Subcutaneous abdominal adipose tissue (tissue), 5 donors: ENCODE measurements around the gene MEGF8.

Experiments
- H3K27ac ChIP-seq: one replicate; pipeline ENCODE4 v1.7.0; 2013; ENCODE audit warnings: low read depth, mild to moderate bottlenecking, inconsistent platforms, low read length, moderate library complexity
- H3K27me3 ChIP-seq, 5 donors: one replicate each; pipeline ENCODE4 v1.7.0; 2013; ENCODE audit warnings: low read length in 5 of 5, inconsistent platforms in 1 of 5; ENCODE audit not compliant: control insufficient read depth in 5 of 5, insufficient read depth in 4 of 5
- H3K36me3 ChIP-seq, 5 donors: one replicate each; pipeline ENCODE4 v1.7.0; 2013; ENCODE audit warnings: low read length in 5 of 5; ENCODE audit not compliant: control insufficient read depth in 5 of 5, insufficient read depth in 5 of 5
- H3K4me1 ChIP-seq, 5 donors: one replicate each; pipeline ENCODE4 v1.7.0; 2013; ENCODE audit warnings: low read length in 5 of 5, mild to moderate bottlenecking in 3 of 5, moderate library complexity in 1 of 5; ENCODE audit not compliant: control insufficient read depth in 5 of 5, insufficient read depth in 5 of 5
- H3K4me3 ChIP-seq, 5 donors: one replicate each; pipeline ENCODE4 v1.7.0; 2013; ENCODE audit warnings: low read length in 5 of 5, low read depth in 1 of 5
- H3K9ac ChIP-seq, 5 donors: one replicate each; pipeline ENCODE4 v1.7.0; 2013; ENCODE audit warnings: low read length in 5 of 5, mild to moderate bottlenecking in 4 of 5, moderate library complexity in 3 of 5
- H3K9me3 ChIP-seq, 5 donors: one replicate each; pipeline ENCODE4 v1.7.0; 2013; ENCODE audit warnings: low read length in 5 of 5; ENCODE audit not compliant: control insufficient read depth in 5 of 5
- donor health status: healthy.
- donor health status: healthy.
- donor health status: healthy.
- donor health status: healthy.
- donor health status: healthy.

MEGF8 gene

DNA sequence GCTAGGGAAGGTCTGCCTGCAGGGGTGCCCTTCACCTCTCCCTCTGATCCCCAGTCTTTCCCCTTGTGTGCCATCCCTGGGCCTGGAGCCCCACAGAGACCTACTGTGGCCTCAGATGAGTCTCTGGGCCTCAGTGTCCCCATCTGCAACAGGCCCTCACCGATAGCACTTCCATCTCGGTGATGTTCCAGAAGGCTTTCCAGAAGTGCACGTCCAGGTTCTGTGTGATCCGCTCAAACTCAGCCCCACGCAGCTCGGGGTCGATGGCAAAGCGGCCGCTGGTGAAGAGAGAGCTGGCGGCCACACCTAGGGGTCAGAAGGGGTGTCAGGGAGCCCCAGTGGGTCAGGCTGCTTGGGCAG is 82.4 kb downstream of the MEGF8 start:
- Histone ChIP-seq H3K9me3 (no peaks in the 10 kb centered on the region), H3K27ac (peak overlapping the region; percentile 100), H3K9ac (peak overlapping the region in 4 of 5 donors; percentile 3 to 96 (median 81)), H3K36me3 (peaks cover 0 to 78% (median 71%) of the 10 kb centered on the region in 5 donors), H3K27me3 (no peaks in the 10 kb centered on the region), H3K4me1 (peaks cover 9 to 87% (median 81%) of the 10 kb centered on the region in 5 donors), H3K4me3 (peak overlapping the region; percentile 68 to 94 (median 79))

DNA sequence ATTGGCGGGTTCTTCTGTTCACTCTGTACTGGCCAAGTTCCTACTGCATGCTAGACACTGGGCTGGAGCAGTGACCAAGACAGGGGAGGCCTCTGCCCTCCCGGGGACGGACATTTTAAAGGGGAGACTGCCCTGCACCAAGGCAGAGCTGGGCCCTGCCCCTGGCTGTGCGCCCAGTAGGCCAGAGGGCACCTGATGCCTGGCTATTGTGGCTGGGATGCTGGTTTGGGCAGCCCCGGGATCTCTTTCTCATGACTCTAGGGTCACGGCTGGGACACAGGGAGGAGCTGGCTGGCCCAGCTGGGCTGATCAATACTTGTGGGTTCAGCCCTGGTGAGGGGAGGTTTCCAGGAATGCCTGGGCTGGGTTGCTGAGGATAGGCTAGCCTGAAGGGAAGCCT is 84.0 kb downstream of the MEGF8 start:
- Histone ChIP-seq H3K36me3 (peaks cover 0 to 69% (median 66%) of the 10 kb centered on the region in 5 donors), H3K9me3 (no peaks in the 10 kb centered on the region), H3K4me3 (peak overlapping the region; percentile 68 to 94 (median 79)), H3K4me1 (peaks cover 10 to 98% (median 84%) of the 10 kb centered on the region in 5 donors), H3K9ac (peak overlapping the region; percentile 68 to 96 (median 78)), H3K27me3 (no peaks in the 10 kb centered on the region), H3K27ac (peak overlapping the region; percentile 100)

DNA sequence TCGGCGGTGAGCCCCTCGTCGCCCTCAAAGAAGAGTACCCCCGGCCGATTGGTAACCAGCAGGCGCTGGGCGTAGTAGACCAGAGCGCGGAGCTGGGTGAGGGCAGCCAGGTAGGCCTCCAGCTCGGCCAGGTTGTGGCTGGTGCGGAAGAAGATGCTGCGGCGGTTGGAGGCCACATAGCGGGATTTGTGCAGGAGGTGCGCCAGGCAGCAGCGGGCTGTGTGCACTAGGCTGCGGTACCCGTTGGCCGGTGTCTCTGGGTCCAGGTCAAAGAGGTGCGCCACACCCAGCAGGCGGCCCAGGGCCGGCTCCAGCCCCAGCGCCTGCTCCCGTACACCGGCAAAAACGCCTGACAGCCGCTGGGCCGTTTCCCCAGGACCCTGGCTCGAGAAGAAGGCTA is 84.9 kb downstream of the MEGF8 start:
- Histone ChIP-seq H3K4me1 (peaks cover 10 to 93% (median 77%) of the 10 kb centered on the region in 5 donors), H3K9me3 (no peaks in the 10 kb centered on the region), H3K9ac (peak overlapping the region; percentile 68 to 96 (median 78)), H3K4me3 (peak overlapping the region; percentile 68 to 94 (median 79)), H3K36me3 (peaks cover 0 to 63% (median 58%) of the 10 kb centered on the region in 5 donors), H3K27me3 (no peaks in the 10 kb centered on the region), H3K27ac (peak overlapping the region; percentile 100)

DNA sequence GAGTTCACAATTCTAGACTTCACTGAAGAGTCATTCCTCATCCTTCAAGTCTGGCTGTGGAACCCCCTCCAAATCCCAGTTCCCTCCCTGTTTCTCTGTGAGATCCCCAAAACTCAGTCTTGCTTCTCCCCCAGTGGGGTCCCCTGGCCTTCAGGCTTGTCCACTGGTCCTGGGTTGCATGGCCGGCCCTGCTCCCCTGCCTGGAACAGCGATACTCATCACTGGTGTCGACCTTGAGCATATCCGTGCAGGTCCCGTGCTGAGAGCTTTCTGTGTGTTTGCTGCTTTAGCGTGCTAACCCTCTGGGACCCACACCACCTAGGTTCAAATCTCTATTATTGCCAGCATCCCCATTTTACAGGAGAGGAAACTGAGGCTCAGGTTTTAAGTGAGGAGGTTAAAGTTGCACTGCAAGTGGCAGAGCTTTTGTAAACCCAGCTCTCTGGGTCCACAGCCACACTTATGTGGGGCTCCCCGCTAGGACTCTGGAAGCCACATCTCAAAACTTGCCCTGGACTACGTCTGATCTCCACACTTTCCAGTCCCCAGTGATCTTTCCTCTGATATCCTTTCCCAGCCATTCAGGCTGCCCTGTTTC is 86.2 kb downstream of the MEGF8 start:
- H3K36me3 ChIP-seq: peaks cover 0 to 50% (median 45%) of the 10 kb centered on the region in 5 donors
- H3K27me3 ChIP-seq: no peaks in the 10 kb centered on the region
- peak overlapping the region; percentile 100 for H3K27ac ChIP-seq
- peak overlapping the region; percentile 68 to 94 (median 79) for H3K4me3 ChIP-seq
- H3K9me3 ChIP-seq: no peaks in the 10 kb centered on the region
- peak overlapping the region; percentile 68 to 96 (median 78) for H3K9ac ChIP-seq
- peaks cover 9 to 83% (median 66%) of the 10 kb centered on the region in 5 donors for H3K4me1 ChIP-seq

DNA sequence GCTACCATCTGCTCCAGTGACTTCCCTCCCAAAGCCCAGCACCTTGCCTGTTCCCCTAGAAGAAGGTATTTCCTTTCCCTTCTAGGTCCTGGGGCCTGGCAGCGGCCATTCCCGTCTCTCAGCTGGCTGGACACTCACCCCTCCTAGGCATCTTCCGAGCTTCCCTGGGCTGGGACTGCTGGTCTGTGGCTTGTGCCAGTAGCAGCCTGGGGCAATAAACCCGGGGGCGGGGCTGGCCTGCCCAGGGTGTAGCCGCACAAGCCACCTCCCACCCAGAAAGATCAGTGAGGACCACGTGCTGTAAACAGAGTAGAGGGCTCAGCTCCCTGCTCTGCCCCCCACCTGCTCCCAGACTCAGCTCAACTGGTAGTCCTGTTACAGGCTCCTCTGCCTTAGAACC is 86.8 kb downstream of the MEGF8 start:
- Histone ChIP-seq H3K27me3 (no peaks in the 10 kb centered on the region), H3K27ac (peak overlapping the region; percentile 100), H3K4me3 (peak overlapping the region; percentile 68 to 94 (median 79)), H3K9ac (peak overlapping the region; percentile 68 to 96 (median 81)), H3K4me1 (peaks cover 8 to 78% (median 62%) of the 10 kb centered on the region in 5 donors), H3K36me3 (peaks cover 0 to 44% (median 39%) of the 10 kb centered on the region in 5 donors), H3K9me3 (no peaks in the 10 kb centered on the region)

DNA sequence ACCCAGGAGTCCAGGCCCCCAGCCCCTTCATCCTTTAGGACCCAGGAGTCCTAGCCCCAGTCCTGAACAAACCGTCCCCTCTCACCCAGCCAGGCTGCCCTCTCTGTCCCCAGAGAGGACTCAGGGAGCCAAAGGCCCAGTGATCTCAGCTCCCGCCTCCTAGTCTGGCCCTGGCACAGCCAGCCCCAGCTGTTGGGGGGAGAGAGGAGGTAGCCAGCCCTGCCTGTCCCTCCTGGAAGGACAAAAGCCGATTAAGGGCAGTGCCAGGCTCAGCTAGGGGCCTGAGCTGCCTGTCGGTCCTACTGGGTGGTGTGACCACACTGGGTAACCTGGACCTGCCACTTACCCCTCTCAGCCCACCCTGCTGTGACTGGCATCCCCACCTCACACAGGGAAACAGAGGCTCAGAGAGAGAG is 87.2 kb downstream of the MEGF8 start:
- H3K9ac ChIP-seq: peak overlapping the region; percentile 57 to 96 (median 81)
- H3K36me3 ChIP-seq: peaks cover 0 to 40% (median 35%) of the 10 kb centered on the region in 5 donors
- no peaks in the 10 kb centered on the region for H3K9me3 ChIP-seq
- H3K4me3 ChIP-seq: peak overlapping the region in 4 of 5 donors; percentile 29 to 80 (median 74)
- H3K4me1 ChIP-seq: peaks cover 8 to 73% (median 57%) of the 10 kb centered on the region in 5 donors
- no peaks in the 10 kb centered on the region for H3K27me3 ChIP-seq
- peak overlapping the region; percentile 100 for H3K27ac ChIP-seq

DNA sequence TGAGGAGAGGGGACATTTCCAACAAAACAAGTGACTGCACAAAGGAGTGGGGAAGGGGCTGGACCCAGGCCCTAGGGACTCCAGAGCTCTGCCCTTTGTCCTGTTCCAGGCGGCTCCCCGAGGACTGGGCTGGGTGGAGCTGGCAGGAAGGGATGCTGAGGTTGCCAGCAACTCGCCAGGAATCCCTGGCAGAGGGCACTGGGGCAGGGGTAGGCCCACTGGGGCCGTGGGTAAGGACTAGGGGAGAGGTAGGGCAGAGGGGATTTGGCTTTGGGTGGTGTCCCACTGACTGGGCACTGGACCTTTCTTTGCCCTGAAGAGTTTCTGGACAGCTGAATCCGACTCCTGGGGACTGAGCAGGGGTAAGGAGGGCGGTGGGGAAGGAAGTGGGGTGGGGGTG is 93.9 kb downstream of the MEGF8 start:
- Histone ChIP-seq H3K36me3 (peaks cover 0 to 4% (median 2%) of the 10 kb centered on the region in 5 donors), H3K9me3 (no peaks in the 10 kb centered on the region), H3K27ac (peak overlapping the region; percentile 100), H3K4me3 (peak overlapping the region; percentile 39 to 88 (median 67)), H3K9ac (peak overlapping the region in 2 of 5 donors; percentile 69 to 78), H3K4me1 (peaks cover 15 to 70% (median 57%) of the 10 kb centered on the region in 5 donors), H3K27me3 (peaks cover 0 to 3% (median 0%) of the 10 kb centered on the region in 5 donors)

DNA sequence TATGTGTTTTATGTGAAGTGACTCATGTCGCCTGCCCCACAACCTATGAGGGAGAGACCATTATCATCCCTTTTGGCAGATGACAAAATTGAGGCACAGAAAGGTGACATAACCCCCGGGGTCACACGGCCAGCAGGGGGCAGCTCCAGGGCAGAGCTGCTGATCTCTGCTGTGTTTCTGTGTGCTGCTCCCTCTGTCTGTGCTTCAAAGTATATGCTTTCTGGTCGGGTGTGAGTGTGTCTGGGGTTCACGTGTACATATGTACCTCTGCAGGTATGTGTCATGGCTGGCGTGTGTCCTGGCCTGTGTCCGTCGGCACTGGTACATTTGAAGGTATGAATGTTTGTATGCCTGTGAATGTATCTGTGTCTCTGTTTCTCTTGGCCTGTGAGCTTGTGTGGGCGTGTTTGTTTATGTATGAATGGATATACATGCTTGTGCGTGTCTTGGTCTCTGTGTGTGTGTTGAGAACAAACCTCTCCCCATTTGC is 94.7 kb downstream of the MEGF8 start:
- H3K27ac ChIP-seq: peak overlapping the region; percentile 100

DNA sequence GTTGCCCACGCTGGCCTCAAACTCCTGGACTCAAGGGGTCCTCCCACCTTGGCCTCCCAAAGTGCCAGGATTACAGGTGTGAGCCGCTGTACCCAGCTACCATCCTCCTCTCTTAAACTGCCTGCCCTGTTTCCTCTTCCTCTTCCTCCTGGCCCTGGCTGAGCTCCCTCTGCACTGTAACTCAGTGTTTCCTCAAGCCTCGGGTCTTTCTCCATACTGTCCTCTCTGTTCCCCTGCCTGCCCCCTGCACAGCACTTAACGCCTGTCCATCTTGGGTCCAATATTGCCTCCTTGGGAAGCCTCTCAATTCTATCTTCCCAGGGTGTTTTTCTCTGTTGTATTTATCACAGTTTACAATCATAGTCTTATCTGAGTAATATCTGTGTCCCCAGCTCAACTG is 95.7 kb downstream of the MEGF8 start:
- peaks cover 15 to 73% (median 58%) of the 10 kb centered on the region in 5 donors for H3K4me1 ChIP-seq
- peak overlapping the region; percentile 100 for H3K27ac ChIP-seq
- H3K36me3 ChIP-seq: no peaks in the 10 kb centered on the region
- H3K9me3 ChIP-seq: no peaks in the 10 kb centered on the region
- H3K4me3 ChIP-seq: peak overlapping the region; percentile 23 to 88 (median 67)
- H3K27me3 ChIP-seq: peaks cover 0 to 3% (median 0%) of the 10 kb centered on the region in 5 donors
- peak overlapping the region; percentile 64 to 89 (median 69) for H3K9ac ChIP-seq

More for the DNA sequence above, 94.7 kb downstream of the MEGF8 start:
- Histone ChIP-seq H3K4me3 (peak overlapping the region; percentile 55 to 88 (median 67)), H3K36me3 (no peaks in the 10 kb centered on the region), H3K9ac (peak overlapping the region; percentile 64 to 78 (median 69)), H3K9me3 (no peaks in the 10 kb centered on the region), H3K4me1 (peaks cover 15 to 73% (median 57%) of the 10 kb centered on the region in 5 donors), H3K27me3 (peaks cover 0 to 3% (median 0%) of the 10 kb centered on the region in 5 donors)

DNA sequence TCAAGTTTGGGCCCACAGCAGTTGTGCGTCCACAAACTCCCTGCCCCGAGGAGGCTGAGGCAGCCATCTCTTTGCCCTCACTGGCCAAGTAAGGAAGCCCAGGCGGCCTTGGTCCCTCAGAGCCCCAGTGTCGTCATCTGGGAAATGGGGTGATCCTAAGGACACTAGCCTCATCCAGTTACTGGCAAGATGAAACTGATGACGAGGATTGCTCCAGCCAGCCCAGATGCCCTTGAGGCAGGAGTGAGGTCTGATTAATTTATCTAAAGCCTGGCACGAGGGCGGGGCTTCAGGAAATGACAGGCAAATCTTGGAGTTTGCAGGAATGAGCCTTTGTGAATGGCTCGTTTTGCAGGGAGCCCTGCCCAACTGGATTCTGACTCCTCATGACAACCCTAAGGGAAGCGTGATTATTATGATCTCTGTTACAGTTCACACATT is 96.2 kb downstream of the MEGF8 start:
- Histone ChIP-seq H3K4me3 (peak overlapping the region; percentile 23 to 89 (median 84)), H3K27me3 (peaks cover 0 to 3% (median 0%) of the 10 kb centered on the region in 5 donors), H3K36me3 (no peaks in the 10 kb centered on the region), H3K9ac (peak overlapping the region; percentile 84 to 98 (median 87)), H3K27ac (peak overlapping the region; percentile 100), H3K4me1 (peaks cover 15 to 75% (median 61%) of the 10 kb centered on the region in 5 donors), H3K9me3 (no peaks in the 10 kb centered on the region)
